GM21381 (cell line): ENCODE data around the gene SF3A2.

Experiments
- ATAC-seq: cut with Tn5 transposase; IDR thresholded peaks from one replicate; pipeline ENCODE4 v1.9.1; 2021; ENCODE audit warnings: mild to moderate bottlenecking, moderate library complexity; ENCODE audit not compliant: unreplicated experiment

SF3A2 gene

DNA sequence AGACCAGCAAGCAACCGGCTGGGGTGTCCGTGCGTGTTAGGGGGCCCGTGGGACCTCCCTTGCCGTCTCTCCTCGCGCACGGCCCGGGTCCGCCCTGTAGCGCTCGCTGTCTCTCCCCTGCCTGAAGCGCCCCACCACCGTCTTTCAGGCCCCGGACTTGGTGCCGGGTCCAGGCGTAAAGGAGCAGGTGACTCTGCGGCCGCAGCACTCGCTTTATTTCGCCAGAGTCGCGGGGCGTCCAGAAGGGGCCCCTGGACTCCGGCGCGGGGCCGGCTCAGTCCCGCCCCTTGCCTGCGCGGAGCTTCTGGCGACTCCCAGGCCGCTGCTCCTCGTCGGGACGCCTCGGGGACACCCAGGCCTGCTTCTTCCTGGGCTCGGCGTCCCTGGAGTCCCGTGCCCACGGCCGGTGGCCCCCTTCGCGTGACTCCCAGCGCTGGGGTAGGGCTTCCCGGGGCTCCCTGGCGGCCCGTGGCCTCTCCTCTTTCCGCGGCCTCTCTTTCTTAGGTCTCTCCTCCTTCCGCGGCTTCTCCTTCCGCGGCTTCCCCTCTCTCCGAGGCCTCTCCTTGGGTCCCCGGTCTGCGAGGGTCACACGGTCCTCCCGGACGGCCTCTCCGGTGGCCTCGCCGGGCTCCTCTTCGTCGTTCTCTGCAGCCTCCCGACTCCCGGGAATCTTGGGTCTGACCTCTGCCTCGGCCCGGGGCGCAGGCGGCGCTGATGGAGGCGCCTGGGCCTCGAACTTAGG is 15.6 kb downstream of the SF3A2 start:
- ATAC-seq: no peak

DNA sequence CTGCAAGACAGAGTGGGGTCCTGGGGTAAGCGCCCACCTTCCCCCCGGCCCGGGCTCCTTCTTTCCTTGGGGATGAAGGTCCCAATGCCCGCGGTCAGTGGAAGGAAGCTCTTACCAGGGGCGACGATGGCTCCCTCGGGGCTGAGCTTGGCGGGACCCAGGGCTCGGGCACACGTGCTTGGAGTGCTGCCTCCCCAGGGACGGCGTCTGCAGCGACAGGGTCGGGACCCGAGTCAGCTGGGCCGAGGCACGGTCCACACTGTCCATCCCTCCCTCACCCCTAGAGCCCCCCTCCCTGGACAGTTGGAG is 16.1 kb downstream of the SF3A2 start:
- no peak for ATAC-seq

DNA sequence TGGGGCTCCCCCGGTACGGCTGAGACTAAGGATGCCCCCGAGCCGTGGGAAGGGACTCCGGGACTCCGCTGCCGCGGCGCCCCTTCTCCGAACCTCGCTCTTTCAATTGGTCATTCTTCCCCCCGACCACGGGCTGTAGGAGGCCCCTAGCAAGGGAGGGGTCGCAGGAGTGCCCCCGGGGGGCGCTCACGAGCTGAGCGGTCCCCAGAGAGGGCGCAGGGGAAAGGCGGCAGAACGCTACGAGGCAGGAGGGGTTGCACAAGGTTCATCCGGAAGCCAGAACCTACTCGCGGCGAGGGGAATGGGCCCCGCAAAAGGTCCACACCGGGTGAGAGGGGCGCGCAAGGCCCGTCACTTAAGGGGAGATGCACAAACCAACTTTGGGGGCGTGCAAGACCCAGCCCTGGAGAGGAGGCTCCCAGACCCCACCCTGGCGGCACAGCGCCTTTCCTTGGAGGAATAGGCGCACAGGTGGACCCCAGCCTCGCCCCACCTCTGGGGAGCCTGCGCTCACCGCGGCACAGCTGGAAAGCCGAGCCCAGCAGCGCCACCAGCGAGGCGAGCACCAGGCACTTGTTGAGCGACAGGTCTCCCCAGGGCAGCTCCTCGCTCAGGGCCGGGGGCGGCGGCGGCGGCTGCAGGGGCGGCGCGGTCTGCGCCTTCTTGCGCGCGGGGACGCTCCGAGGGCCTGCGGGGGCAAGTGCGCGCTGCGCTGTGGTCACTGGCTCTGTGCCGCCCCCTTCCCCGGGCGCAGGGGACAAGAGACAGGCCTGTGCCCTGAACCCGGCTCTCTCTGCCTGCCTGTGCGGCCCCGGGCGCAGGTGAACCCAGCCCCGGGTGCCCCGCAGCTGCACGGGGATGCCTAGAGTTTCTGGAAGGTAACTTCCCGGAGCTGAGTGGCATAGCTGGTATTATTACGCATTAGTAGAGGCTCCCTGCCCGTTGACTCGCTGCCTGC is 16.8 kb downstream of the SF3A2 start:
- no peak for ATAC-seq

DNA sequence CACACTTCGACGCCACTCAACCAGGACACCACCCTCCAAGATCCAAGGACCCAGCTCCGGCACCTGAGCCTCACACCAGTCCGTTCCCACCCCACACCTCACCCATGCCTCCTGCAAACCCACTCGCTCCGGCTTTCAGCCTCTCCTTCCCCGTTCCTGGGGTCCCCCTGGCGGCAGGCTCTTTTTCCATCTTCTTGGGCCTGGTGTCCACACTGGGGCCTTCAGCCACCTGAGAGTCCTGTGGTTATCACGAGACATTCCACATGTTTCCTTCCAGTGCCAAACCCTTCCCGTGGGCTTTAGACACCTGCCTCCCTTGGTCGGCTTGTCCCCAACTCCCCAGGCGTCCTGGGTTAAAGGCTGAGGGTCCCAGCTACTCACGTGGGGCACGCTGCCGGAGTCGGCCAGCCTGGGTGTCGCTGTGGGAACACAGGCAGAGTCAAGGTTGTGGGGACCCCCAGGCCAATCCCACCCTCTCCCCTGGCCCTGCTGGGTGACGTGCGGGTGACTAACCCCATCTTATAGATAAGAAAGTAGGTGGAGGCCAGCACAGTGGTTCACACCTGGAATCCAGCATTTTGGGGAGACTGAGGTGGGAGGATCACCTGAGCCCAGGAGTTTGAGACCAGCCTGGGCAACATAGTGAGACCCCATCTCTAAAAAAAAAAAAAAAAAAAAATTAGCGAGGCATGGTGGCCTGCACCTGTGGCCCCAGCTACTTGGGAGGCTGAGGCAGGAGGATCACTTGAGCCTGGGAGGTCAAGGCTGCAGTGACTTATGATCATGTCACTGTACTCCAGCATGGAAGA is 17.6 kb downstream of the SF3A2 start:
- ATAC-seq: no peak

DNA sequence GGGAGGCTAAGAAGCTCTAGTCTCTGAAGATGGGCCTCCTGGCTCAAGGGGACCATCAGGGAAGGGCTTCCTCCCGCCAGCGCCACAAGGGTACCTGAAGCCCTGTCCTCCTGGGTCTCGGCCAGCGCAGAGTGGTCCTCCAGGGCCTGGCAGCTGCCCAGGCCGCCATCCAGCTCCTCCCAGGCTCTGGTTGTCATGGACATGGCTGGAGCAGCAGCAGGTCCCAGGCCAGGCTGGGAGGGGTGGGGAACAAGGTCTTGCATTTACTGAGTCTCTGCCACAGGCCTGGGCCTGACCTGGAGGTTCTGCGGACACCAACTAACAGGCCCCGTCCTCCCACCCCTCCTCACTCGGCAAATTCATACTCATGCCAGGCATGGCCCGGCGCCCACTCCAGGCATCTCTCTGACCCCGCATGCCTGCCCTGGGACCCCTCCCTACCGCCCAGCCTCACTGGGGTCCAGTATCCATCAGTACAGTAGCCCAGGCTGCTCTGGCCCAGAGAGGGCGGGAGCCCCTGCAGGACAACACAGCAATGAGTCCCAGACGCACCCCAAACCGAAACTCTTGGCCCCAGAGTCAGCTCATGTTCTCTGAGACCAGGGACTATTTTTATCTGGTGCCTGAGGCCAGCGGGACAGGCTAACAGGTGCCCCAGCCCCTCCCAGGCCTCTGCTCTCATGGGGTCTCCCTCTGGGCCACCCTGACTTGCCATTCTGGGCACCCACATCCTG is 18.7 kb downstream of the SF3A2 start:
- ATAC-seq: no peak

DNA sequence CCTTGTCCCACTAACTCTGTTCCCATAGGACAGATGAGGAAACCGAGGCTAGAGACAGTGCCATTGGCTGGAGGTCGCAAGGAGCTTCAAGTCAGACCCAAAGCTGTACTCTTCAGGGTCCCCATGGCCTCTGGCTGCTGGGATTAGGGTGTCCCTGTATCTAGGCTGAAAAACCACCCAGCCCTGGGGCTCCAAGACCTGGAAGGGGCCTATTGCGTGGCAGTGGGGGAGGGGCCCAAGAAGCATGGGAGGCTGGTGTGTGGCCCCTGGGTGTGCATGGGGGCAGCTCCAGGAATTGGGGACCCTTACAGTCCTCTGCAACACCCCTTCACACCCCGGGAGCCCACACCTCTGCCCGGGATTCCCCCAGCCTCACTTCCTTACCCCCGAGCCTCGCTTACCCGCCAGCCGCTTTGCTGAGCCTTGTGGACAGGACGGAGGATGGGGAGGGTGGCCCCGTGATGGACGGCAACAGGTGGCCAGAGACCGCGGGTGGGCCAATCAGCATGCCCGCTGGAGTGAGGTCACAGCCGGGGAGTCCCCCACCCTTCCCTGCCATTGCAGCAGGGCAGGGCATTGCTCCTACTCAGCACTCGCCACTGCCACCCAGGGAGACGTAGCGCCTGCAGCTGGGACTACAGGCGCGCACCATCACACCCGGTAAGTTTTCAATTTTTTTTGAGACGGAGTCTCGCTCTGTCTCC is 19.5 kb downstream of the SF3A2 start, which contains the start of gene JSRP1:
JSRP1 (minus strand) TSS at position 436 of the 704 bp plus-strand sequence. CDS start 1,103 bp downstream, outside the sequence.
- ATAC-seq: no peak

DNA sequence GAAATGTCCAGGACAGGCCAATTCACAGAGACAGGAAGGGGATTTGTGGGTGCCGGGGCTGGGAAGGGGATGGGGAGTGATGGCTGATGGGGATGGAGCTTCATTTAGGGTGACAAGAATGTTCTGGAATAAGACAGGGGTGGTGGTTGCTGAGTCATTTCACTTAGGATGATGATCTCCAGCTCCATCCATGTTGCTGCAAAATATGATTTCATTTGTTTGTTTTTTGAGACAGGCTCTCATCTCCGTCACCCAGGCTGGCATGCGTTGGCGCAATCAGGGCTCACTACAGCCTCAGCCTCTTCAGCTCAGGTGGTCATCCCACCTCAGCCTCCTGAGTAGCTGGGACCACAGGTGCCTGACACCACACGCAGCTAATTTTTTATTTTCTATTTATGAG is 22.7 kb downstream of the SF3A2 start:
- no peak for ATAC-seq

DNA sequence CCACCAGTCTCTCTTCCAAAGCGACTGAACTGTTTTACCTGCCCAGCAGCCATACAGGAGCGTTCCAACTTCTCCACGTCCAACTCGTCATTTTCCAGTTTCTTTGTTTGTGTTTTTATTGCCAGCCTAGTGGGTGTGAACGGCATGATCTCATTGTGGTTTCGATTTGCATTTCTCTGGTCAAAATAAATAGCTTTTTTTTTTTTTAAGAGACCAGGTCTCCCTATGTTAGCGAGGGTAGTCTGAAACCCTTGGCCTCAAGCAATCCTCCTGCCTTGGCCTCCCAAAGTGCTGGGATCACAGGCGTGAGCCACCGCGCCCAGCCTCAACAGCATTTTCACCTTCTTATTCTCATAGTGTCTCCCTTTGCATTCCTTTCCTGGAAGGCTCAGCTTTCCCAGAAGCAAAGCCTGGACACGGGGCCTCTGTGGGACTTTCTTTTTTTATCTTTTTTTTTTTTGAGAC is 23.7 kb downstream of the SF3A2 start:
- no peak for ATAC-seq

DNA sequence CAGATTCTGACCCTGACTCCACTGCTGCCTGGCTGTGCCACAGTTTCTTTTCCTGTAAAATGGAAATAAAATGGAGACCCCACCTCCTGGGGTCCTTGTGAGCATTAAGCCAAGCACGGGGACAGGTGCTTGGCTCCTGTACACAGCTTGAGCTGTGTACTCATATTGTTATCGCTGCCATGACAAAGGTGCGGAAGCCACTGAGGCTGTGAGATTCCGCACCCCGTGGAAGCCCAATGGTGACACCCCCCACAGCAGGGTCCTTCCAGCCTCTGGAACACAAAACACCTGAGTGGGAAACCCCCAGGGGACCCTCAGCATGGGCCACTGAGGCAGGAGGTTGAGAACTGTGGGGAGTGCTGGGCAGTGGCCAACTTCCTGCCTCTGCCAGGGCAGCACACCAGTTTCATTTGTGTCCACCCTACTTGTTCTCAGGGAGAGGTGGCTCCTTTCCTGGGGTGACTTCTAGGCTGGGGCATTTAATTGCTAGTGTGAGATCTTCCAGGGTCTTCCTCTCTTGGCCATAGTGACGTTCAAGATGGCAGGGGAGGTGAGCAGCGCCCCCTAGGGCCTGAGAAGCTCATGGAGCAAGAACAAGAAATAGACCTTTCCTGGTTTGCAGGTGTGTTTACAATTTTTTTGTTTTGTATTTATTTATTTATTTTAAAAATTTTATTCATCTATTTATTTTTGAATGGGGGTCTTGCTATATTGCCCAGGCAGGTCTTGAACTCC is 25.0 kb downstream of the SF3A2 start:
- no peak for ATAC-seq

DNA sequence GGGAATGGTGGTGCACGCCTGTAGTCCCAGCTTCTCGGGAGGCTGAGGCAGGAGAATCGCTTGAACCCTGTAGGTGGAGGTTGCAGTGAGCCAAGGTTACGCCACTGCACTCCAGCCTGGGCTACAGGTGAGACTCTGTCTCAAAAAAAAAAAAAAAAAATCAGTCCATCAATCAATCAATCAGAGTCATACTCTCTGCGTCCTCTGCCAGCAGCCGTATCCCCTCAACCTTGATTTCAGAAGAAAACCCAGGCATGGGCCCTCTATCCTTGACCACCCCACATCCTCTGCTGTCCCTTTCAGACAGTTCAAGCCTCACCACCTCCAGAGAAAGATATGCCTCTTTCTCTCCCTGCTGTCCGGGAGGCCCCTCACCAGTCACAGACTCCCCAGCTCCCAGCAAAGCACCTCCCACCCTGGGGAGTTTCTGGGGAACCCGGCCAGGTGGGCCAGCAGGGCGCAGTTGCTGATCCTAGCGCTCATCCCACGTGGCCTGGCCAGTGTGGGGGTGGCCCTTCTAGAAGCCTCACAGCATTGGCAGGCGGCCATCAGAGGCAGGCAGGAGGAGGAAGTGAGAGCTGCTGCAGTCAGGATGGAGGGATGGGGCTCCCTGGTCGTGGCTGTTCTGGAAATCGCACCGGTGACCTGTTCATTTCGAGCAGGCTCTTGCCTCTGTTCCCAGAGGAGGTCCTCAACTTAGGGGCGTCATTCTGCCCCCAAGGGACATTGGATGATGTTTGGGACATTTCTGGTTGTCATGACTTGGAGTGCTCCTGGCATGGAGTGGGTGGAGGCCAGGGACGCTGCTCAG is 29.8 kb downstream of the SF3A2 start:
- ATAC-seq: no peak

DNA sequence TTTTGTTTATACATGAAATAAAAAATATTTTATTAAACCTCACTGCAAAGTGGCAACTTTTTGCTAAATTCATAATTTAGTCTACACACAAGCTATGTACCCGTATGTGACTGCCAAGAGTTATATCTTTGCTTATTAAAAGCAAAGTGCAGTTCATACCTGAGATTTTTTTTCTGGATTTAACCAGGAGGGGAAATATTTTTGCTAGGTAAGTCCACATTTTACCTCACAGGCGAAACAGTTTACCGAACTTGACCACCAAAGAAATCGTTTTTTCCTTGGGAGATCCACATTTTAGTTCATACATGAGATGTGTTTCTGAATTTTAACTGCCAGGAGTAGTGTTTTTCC is 31.8 kb downstream of the SF3A2 start:
- ATAC-seq: no peak

DNA sequence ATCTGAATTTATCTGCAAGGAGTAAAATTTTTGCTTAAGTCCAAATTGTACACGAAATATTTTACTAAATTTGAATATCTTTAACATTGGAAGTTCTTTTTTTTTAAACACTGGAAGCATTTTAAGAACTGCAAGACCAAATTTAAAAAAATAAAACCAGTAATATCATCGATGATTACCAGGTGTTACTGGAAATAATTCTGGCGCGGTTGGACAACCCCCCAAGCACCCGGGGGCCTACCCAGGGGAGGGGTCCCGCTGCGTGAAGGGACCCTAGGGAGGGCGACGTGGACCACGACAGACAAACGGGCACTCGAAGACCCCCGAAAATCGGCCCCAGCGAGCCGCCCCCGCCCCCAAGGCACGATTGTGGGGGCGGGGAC is 32.2 kb downstream of the SF3A2 start:
- no peak for ATAC-seq

DNA sequence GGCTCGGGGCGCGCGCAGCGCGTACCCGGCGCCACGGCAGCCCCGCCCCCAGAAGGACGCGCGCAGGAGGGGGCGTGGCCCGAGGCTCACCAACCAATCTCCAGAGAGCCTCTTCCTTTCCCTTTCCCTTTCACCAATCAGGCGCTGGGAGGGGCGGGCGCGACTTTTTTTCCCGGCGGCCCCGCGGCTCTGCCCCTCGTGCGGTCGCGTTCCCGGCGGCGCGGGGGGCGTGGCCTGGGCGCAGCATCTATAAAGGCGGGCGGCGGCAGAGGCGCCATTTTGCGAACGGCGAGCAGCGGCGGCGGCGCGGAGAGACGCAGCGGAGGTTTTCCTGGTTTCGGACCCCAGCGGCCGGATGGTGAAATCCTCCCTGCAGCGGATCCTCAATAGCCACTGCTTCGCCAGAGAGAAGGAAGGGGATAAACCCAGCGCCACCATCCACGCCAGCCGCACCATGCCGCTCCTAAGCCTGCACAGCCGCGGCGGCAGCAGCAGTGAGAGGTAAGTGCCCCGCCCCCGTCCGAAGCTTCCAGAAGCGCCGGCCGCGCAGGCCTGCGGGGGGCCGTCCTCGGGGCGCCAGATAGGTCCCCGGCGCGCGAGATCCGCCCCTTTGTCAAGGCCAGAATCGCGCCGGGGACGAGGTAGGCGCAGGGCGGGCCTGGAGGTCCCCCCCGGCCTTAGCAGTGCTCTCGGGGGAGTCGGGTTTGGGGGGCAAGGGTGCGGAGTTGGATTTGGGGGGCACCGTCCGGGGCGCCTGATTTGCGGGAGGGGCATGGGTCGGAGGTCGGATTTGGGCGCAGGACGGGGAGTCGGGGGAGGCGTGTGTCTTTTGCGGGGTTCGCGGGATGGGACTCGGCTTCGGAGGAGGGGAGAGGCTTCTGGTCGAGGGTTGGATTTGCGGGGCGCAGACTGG is 32.9 kb downstream of the SF3A2 start:
- peak; percentile 60 for ATAC-seq

DNA sequence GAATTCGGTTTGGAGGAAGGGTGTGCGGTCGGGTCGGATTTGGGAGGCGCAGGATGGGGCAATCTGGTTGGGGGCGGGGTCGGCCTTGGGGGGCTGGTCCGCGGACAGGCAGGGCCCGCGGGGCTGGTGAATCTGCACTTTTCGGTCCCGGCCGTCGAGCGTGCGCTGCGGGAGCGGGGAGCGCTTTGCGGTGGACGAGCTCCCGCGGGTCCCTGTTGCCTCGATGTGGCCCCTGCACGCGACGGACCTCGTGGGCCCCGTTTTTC is 33.5 kb downstream of the SF3A2 start:
- no peak for ATAC-seq

DNA sequence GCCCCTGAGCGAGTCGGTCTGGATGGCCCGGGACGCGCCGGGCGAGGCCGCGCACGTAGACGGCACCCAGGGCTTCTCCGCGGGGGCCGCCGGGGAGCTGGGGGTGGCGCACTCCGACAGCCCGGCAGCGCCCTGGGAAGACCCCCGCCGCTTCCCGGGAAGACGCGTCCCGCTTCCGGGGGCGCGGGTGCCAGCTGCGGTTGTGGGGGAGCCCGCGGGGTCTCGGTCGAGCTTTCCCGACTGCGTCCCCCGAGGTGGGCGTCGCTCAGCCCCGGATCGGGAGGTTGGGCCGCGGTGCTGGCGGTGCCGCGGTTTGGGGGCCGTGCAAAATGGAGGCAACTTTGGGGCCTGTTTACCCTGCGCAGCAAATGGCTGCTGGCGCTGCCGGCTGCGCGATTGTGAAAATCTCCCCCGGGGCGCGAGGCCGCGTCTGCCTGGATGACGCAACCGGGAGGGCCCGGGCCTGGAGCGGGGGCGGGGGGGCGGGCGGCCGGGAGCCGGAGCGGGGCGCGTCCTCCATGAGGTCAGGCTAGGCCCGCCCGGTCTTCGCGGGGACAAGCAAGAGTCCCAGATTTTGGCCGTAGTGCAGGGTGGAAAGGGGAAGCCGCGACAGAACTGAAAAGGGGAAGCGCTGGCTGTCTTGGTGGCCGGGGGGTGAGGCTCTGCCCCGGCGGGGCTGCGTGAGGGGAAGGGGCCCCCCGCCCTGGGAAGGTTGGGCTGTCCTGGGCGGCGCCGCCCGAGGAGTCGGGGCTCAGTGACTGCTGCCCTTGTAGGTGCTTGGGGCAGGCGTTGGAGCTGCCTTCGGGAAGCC is 34.0 kb downstream of the SF3A2 start:
- no peak for ATAC-seq

DNA sequence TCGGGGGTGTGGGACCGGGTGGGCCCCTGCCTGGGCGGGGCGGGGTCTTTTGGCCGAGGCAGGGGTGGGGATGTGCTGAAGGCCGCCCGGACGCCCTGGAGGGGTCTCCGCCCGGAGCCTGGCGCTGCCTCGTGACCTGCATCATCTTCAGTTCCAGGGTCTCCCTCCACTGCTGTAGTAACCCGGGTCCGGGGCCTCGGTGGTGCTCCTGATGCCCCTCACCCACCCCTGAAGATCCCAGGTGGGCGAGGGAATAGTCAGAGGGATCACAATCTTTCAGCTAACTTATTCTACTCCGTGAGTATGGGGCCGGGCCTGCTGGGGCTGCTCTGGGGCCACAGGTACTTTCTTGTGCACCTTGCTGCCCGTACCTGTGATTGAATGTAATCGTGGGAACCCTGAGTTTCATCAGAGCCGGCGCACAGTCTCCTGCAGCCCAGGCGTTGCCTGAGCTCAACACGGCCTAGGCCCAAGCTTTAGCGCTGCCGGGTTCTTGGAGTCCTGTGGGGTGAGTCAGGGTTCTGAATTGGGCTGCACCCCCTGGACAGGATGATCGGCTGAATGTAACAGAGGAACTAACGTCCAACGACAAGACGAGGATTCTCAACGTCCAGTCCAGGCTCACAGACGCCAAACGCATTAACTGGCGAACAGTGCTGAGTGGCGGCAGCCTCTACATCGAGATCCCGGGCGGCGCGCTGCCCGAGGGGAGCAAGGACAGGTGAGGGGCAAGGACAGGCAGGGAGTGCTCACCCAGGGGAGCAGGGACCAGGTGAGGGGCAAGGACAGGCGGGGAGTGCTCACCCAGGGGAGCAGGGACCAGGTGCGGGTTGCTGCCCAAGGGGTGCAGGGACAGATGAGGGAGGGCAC is 34.8 kb downstream of the SF3A2 start:
- ATAC-seq: no peak
